ENCODE data around the gene MAPK10. TPM values are rescaled to one million over a fixed set of nuclear protein-coding genes. Genes with fewer than 3 reads are reported as not detected.

MAPK10 gene
- total RNA-seq, 2 experiments from 2014 or later = 32.0 TPM; not detected in 1

DNA sequence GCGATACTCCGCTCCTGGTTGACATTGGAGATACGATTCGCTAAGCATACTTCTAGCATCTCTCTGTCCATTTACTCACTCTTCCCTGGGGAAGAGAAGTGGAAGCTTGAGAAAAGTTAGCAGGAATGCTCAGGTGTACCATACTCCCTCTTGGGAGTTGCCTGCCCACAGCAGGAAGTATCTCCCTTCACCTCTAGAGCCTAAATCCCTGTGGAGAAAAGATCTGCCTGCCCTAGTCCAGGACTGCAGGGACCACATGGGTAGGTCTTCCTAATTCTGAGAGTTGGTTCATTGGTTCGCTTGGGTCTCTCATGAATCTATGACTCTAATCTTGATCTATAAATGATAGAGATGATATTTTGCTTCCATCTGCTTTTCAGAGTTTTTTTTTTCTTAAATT lies 26.3 kb upstream of the MAPK10 start:
- H4K20me1 ChIP-seq (ENCODE audit: insufficient read depth, low read length) = no peaks in the 10 kb centered on the region
- H3K9me3 ChIP-seq (ENCODE audit: low read length) = no peaks in the 10 kb centered on the region
- H3K4me2 ChIP-seq (ENCODE audit: low read length) = no peak overlapping the region
- H3K4me1 ChIP-seq (ENCODE audit: insufficient read depth, low read length, poor library complexity, severe bottlenecking) = no peaks in the 10 kb centered on the region
- CTCF ChIA-PET (ENCODE audit: unreplicated experiment) = no interaction called here
- TF ChIP-seq, protein P1, sequence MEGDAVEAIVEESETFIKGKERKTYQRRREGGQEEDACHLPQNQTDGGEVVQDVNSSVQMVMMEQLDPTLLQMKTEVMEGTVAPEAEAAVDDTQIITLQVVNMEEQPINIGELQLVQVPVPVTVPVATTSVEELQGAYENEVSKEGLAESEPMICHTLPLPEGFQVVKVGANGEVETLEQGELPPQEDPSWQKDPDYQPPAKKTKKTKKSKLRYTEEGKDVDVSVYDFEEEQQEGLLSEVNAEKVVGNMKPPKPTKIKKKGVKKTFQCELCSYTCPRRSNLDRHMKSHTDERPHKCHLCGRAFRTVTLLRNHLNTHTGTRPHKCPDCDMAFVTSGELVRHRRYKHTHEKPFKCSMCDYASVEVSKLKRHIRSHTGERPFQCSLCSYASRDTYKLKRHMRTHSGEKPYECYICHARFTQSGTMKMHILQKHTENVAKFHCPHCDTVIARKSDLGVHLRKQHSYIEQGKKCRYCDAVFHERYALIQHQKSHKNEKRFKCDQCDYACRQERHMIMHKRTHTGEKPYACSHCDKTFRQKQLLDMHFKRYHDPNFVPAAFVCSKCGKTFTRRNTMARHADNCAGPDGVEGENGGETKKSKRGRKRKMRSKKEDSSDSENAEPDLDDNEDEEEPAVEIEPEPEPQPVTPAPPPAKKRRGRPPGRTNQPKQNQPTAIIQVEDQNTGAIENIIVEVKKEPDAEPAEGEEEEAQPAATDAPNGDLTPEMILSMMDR (conservative IDR thresholded peaks at IDR 0.05; ENCODE audit: low read length) = no peak
- no peak for TF ChIP-seq EZH2phosphoT487 (IDR thresholded peaks at IDR 0.05; ENCODE audit: borderline replicate concordance, low read depth, low read length)
- POLR2A ChIA-PET = no interaction called here
- BruUV-seq (replicated peaks) = no TSS peak
- DNase-seq (ENCODE audit: low spot score) = no peak
- H2AFZ ChIP-seq (ENCODE audit: low read length) = no peak overlapping the region
- H3K27ac ChIP-seq (ENCODE audit: low read depth, low read length, poor library complexity, severe bottlenecking) = no peak overlapping the region
- no peaks in the 10 kb centered on the region for H3K79me2 ChIP-seq (ENCODE audit: insufficient read depth, low read depth, low read length)
- no peak overlapping the region for H3K4me3 ChIP-seq (ENCODE audit: low read depth, low read length, poor library complexity, severe bottlenecking)
- no peaks in the 10 kb centered on the region for H3K9me2 ChIP-seq (ENCODE audit: insufficient read depth, low read length)
- H3K36me3 ChIP-seq (ENCODE audit: insufficient read depth, low read length) = no peaks in the 10 kb centered on the region
- intact Hi-C loops (cut with micrococcal nuclease; ENCODE audit: unreplicated experiment) = no loop called here

GRCh38 chr4:86381431-86381830 lies 21.6 kb upstream of the MAPK10 start:
- H3K9me2 ChIP-seq (ENCODE audit: insufficient read depth, low read length) = no peaks in the 10 kb centered on the region

DNA sequence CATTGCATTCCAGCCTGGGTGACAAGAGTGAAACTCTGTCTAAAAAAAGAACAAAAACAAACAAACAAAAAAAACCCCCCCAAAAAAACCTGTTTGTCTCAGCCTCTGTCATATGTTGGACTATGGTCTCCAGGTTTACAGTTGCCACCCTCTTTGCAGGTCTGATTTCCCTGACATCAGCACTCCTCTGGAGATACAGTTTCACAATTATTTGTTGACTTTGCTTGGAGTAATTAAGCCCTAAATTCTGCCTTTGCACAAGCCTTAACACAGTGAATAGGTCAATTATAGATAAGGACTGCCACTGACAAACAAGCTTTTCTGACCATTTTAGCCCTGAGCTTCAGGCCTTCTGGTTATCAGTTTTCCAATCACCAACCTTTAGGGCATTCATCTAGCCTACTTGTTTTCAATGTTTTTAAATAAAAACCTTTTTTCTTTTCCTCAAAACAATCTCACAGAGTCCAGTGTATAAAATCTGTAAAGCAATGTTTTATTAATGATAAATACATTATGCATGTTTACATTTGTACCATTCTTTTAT lies 20.4 kb upstream of the MAPK10 start:
- Histone ChIP-seq H3K4me3 (ENCODE audit: low read depth, low read length, poor library complexity, severe bottlenecking) (no peak overlapping the region), H3K27ac (ENCODE audit: low read depth, low read length, poor library complexity, severe bottlenecking) (no peak overlapping the region), H3K9me3 (ENCODE audit: low read length) (no peaks in the 10 kb centered on the region), H3K4me1 (ENCODE audit: insufficient read depth, low read length, poor library complexity, severe bottlenecking) (no peaks in the 10 kb centered on the region), H4K20me1 (ENCODE audit: insufficient read depth, low read length) (no peaks in the 10 kb centered on the region), H3K79me2 (ENCODE audit: insufficient read depth, low read depth, low read length) (no peaks in the 10 kb centered on the region), H3K9me2 (ENCODE audit: insufficient read depth, low read length) (no peaks in the 10 kb centered on the region), H2AFZ (ENCODE audit: low read length) (no peak overlapping the region), H3K4me2 (ENCODE audit: low read length) (no peak overlapping the region), H3K36me3 (ENCODE audit: insufficient read depth, low read length) (no peaks in the 10 kb centered on the region)
- DNase-seq (ENCODE audit: low spot score) = no peak
- TF ChIP-seq EZH2phosphoT487 (IDR thresholded peaks at IDR 0.05; ENCODE audit: borderline replicate concordance, low read depth, low read length) = no peak
- TF ChIP-seq, protein P1 (conservative IDR thresholded peaks at IDR 0.05; ENCODE audit: low read length) = no peak
- POLR2A ChIA-PET = no interaction called here
- CTCF ChIA-PET (ENCODE audit: unreplicated experiment) = no interaction called here
- BruUV-seq (replicated peaks) = no TSS peak
- intact Hi-C loops (cut with micrococcal nuclease; ENCODE audit: unreplicated experiment) = no loop called here

More at GRCh38 chr4:86381431-86381830, 21.6 kb upstream of the MAPK10 start:
- BruUV-seq (replicated peaks) = no TSS peak
- Histone ChIP-seq H3K4me2 (ENCODE audit: low read length) (no peak overlapping the region), H3K4me1 (ENCODE audit: insufficient read depth, low read length, poor library complexity, severe bottlenecking) (no peaks in the 10 kb centered on the region), H4K20me1 (ENCODE audit: insufficient read depth, low read length) (no peaks in the 10 kb centered on the region), H3K79me2 (ENCODE audit: insufficient read depth, low read depth, low read length) (no peaks in the 10 kb centered on the region), H2AFZ (ENCODE audit: low read length) (no peak overlapping the region), H3K9me3 (ENCODE audit: low read length) (no peaks in the 10 kb centered on the region), H3K4me3 (ENCODE audit: low read depth, low read length, poor library complexity, severe bottlenecking) (no peak overlapping the region), H3K36me3 (ENCODE audit: insufficient read depth, low read length) (no peaks in the 10 kb centered on the region), H3K27ac (ENCODE audit: low read depth, low read length, poor library complexity, severe bottlenecking) (no peak overlapping the region)
- intact Hi-C loops (cut with micrococcal nuclease; ENCODE audit: unreplicated experiment) = no loop called here
- no peak for DNase-seq (ENCODE audit: low spot score)
- ChIA-PET CTCF (ENCODE audit: unreplicated experiment) (no interaction called here), POLR2A (no interaction called here)
- TF ChIP-seq EZH2phosphoT487 (IDR thresholded peaks at IDR 0.05; ENCODE audit: borderline replicate concordance, low read depth, low read length) = no peak
- TF ChIP-seq, protein P1 (conservative IDR thresholded peaks at IDR 0.05; ENCODE audit: low read length) = no peak
